GM12891 (cell line): ENCODE results near the gene DNER.

Source experiments
- POLR2A ChIP-seq: IDR thresholded peaks from 2 replicates; pipeline ENCODE4 v1.6.1; 2011; ENCODE audit warnings: low read depth, low read length, control low read depth
- POLR2AphosphoS5 ChIP-seq: IDR thresholded peaks from 2 replicates; pipeline ENCODE4 v1.6.1; 2011; ENCODE audit warnings: low read depth, low read length, control low read depth
- POU2F2 ChIP-seq: IDR thresholded peaks from 2 replicates; pipeline ENCODE4 v1.6.1; 2011; ENCODE audit warnings: low read depth, mild to moderate bottlenecking, control low read depth, low read length, moderate library complexity
- TAF1 ChIP-seq: IDR thresholded peaks from 2 replicates; pipeline ENCODE4 v1.6.1; 2011; ENCODE audit warnings: low read depth, low read length, control low read depth

DNA sequence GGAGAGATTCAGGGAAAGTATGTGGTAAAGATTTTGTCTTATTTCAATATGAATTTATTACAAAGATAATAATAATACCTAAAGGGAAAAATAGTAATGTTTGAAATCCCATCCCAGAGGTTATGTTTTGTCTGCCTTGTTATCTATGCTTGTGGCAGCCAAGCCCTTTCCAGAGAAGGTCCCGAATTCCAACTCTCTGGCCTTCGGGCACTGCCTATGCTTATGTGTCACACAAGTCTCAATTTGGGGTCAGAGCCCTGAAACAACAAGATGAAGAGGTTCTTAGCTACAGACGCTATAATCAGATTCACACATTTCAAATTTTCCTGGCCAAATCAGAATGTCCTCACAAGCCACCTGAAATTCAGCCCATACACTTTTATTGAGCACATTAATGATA is 59.9 kb downstream of the DNER start:
- TF ChIP-seq POLR2AphosphoS5 = no peak
- no peak for TF ChIP-seq TAF1
- TF ChIP-seq POLR2A = no peak
- TF ChIP-seq POU2F2 = no peak
